Liver (tissue), 9 donors: ENCODE results near the gene MRAS. TPM values are rescaled to one million over a fixed set of nuclear protein-coding genes. Genes with fewer than 3 reads are reported as not detected.
A peak's percentile ranks its signal among the peaks of the same experiment; 100 is the strongest.

ENCODE experiments used
- DNase-seq: peaks from one replicate; pipeline ENCODE4 v3.0.0-alpha.2; 2017; ENCODE audit warnings: low spot score
- H3K27ac ChIP-seq, 2 donors: one replicate each; pipeline ENCODE4 v1.7.0; 2013; ENCODE audit warnings: inconsistent platforms in 2 of 2, low read length in 2 of 2, control low read depth in 1 of 2, low read depth in 1 of 2, mild to moderate bottlenecking in 1 of 2
- H3K27me3 ChIP-seq, 4 donors: one replicate each; pipeline versions ENCODE4 v1.6.1 to v1.7.0; 2013; ENCODE audit warnings: low read length in 3 of 4, inconsistent platforms in 1 of 4, mild to moderate bottlenecking in 1 of 4, moderate library complexity in 1 of 4; ENCODE audit not compliant: control insufficient read depth in 4 of 4, insufficient read depth in 4 of 4
- H3K36me3 ChIP-seq, 4 donors: one replicate each; pipeline versions ENCODE4 v1.6.1 to v1.7.0; 2013; ENCODE audit warnings: low read length in 3 of 4, mild to moderate bottlenecking in 3 of 4, low read depth in 1 of 4, moderate library complexity in 1 of 4; ENCODE audit not compliant: control insufficient read depth in 4 of 4, insufficient read depth in 3 of 4
- H3K4me1 ChIP-seq, 4 donors: one replicate each; pipeline versions ENCODE4 v1.6.1 to v1.7.0; 2013; ENCODE audit warnings: low read length in 3 of 4, mild to moderate bottlenecking in 3 of 4, moderate library complexity in 1 of 4; ENCODE audit not compliant: control insufficient read depth in 4 of 4, insufficient read depth in 4 of 4
- H3K4me3 ChIP-seq, 3 donors: one replicate each; pipeline versions ENCODE4 v1.6.1 to v1.7.0; 2013; ENCODE audit warnings: low read length in 3 of 3, control low read depth in 1 of 3, low read depth in 1 of 3, mild to moderate bottlenecking in 1 of 3
- H3K9ac ChIP-seq, 2 donors: one replicate each; pipeline ENCODE4 v1.7.0; 2013; ENCODE audit warnings: low read length in 2 of 2, mild to moderate bottlenecking in 2 of 2, moderate library complexity in 2 of 2, control low read depth in 1 of 2, low read depth in 1 of 2
- H3K9me3 ChIP-seq, 4 donors: one replicate each; pipeline versions ENCODE4 v1.6.1 to v1.7.0; 2013; ENCODE audit warnings: low read length in 3 of 4; ENCODE audit not compliant: control insufficient read depth in 4 of 4
- FOXA2 ChIP-seq: IDR thresholded peaks from 2 replicates; pipeline ENCODE4 v1.6.1; 2016; ENCODE audit warnings: antibody characterized with exemption
- HNF4A ChIP-seq, 2 donors: conservative IDR thresholded peaks; 2 replicates each; pipeline ENCODE4 v1.6.1; 2016; ENCODE audit warnings: antibody characterized with exemption in 2 of 2, mild to moderate bottlenecking in 2 of 2
- HNF4G ChIP-seq: IDR thresholded peaks from 2 replicates; pipeline ENCODE4 v1.6.1; 2016; ENCODE audit warnings: antibody characterized with exemption
- RAD21 ChIP-seq, 2 donors: IDR thresholded peaks; 2 replicates each; pipeline ENCODE4 v1.6.1; 2016; ENCODE audit warnings: antibody characterized with exemption in 2 of 2, mild to moderate bottlenecking in 2 of 2
- REST ChIP-seq: IDR thresholded peaks from 2 replicates; pipeline ENCODE4 v1.6.1; 2016; ENCODE audit warnings: antibody characterized with exemption, mild to moderate bottlenecking
- RXRA ChIP-seq, 2 donors: IDR thresholded peaks; 2 replicates each; pipeline ENCODE4 v1.6.1; 2017 to 2018; ENCODE audit warnings: antibody characterized with exemption in 2 of 2, mild to moderate bottlenecking in 1 of 2
- TAF1 ChIP-seq: conservative IDR thresholded peaks from 2 replicates; pipeline ENCODE4 v1.6.1; 2016; ENCODE audit warnings: antibody characterized with exemption, mild to moderate bottlenecking
- YY1 ChIP-seq: IDR thresholded peaks from 2 replicates; pipeline ENCODE4 v1.6.1; 2016; ENCODE audit warnings: antibody characterized with exemption, mild to moderate bottlenecking
- WGBS: extraction: QIAGEN DNeasy Blood & Tissue Kit; methylation state at CpG from one replicate; pipeline ENCODE4 v1.1.7; 2013; 5-methylcytosine and 5-hydroxymethylcytosine counted together
- polyA plus RNA-seq, 2 donors: library from polyadenylated mRNA; stranded (reverse) in 1 of 2; unstranded in 1 of 2; fragments of 200-250 nt in 1 of 2; fragments of >200 nt in 1 of 2; fragmentation: Nextera tagmentation in 1 of 2; extraction: Ambion mirVana in 1 of 2; gene quantifications; one replicate each; pipeline versions ENCODE4 v1.2.1 to v1.2.3, GENCODE V29; 2013 to 2015
- total RNA-seq, 2 donors: library from RNA; depleted of rRNA; stranded (reverse); fragments of >200 nt; gene quantifications; one replicate each; pipeline ENCODE4 v1.2.3, GENCODE V29; 2014
- TF ChIP-seq, protein P1 (sequence below): fragments of 150-350 bp; IDR thresholded peaks from 2 replicates; pipeline ENCODE4 v1.5.1; 2017; ENCODE audit warnings: improper control_type of control experiment, low read depth, low read length; ENCODE audit not compliant: missing input control
- TF ChIP-seq, protein P2 (sequence below): IDR thresholded peaks from 2 replicates; pipeline ENCODE4 v1.6.1; 2016; ENCODE audit warnings: antibody characterized with exemption
- donor health status: healthy.
- donor health status: healthy.
- donor health status: healthy.
- donor health status: healthy.
- donor health status: healthy.

The MRAS gene
- total RNA-seq = 1 to 10 TPM; 1.6 to 2.6 TPM
- 1 to 10 TPM; 1.6 to 2.2 TPM for polyA plus RNA-seq

DNA sequence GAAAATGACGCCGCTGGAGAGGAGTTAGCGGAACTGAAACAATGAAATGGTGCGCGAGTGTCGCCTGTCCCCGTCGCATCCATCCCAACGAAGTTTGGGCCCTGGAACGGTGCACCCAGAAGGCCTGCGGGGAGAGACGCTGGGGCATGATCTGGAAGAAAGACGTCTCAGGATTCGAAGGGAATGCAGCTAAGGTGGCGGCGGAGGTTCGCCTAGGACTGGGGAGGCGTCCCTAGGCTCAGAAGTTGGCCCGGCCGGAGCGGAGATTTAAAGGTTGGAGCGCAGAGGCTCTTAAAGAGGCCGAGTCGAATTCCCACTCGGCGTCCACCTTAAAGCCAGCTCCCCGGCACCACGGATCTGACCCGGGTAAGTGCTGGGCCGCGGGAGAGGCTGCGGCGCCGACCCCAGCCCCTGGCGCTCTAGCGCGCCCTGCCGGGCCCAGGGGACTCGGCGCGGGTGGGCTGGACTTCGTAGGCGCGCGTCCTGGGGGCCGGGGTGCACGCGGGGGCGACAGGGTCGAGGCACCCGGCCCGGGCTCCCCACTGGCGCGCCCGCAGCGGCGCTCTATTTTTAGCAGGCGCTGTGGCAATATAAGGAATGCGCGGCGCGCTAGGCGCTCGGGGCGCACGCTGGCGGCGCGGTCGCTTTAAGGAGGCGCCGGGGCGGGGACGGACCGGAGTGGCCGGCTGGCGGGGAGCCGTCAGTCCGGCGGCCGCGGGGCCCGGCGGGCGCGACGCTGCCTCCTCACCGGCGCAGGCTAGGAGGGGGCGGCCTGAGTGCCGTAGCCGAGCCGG, at the start of gene MRAS:
Gene MRAS (plus strand): TSS at position 620 of the 794 bp plus-strand sequence. CDS start 24,305 bp downstream, outside the sequence.
- Histone ChIP-seq H3K9me3 (no peaks in the 10 kb centered on the region), H3K27me3 (no peaks in the 10 kb centered on the region), H3K4me3 (peak within 1 kb of the TSS; percentile 57 to 85 (median 74)), H3K27ac (peak within 1 kb of the TSS; percentile 64 to 68), H3K36me3 (no peaks in the 10 kb centered on the region), H3K9ac (no peak within 1 kb of the TSS), H3K4me1 (peaks cover 1 to 29% (median 14%) of the 10 kb centered on the region in 4 donors)
- TF ChIP-seq YY1 = peak; percentile 28
- TF ChIP-seq TAF1 = no peak
- WGBS = under 1% methylated on average over 93 of the region's 93 CpGs
- peak; percentile 46 for DNase-seq

DNA sequence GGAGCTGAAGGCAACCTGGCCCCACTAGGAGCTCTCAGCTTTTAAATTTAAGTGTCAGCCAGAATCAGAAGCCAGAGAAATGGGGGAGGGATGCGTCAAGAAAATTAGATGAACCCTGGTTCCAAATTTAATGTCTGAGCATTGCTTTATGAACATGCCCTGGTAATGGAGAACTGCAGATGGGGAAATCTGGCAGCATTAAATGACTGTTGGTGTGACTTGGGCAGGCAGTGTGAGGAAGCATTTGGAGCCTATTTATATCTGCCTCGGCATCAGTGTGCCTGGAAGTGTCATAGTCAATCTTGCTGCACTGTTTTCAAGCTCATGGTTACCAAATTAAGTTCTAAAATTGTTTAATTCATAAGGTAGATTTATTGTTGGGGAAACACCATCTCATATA, 47.7 kb upstream of the MRAS start:
- no peak overlapping the region for H3K27ac ChIP-seq
- H3K9ac ChIP-seq = no peak overlapping the region
- no peak overlapping the region for H3K4me3 ChIP-seq
- no peak for TF ChIP-seq RXRA (IDR thresholded peaks at IDR 0.05)
- no peaks in the 10 kb centered on the region for H3K27me3 ChIP-seq
- DNase-seq = no peak
- no peaks in the 10 kb centered on the region for H3K9me3 ChIP-seq
- no peaks in the 10 kb centered on the region for H3K4me1 ChIP-seq
- peaks cover 0 to 13% (median 8%) of the 10 kb centered on the region in 4 donors for H3K36me3 ChIP-seq
- WGBS = 87% methylated on average over 2 of the region's 2 CpGs

DNA sequence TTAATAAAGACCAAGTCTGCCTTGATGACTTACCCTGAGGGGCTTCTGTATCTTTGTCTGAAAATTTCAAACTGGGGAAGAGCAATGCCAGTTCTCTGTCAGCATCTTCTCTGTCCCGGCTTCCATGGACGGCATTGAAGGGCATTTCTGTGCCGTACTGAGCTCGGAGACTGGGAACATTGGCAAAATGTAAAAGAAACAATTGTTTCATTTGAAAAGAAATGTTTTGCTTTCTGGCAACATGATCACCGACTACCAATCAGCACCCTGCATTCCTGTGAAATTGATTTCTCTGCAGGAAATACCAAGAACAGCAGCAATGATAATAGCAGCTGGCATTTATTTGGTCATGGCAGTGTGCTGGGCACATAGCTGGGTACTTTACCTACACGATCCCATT, 44.9 kb upstream of the MRAS start:
- H3K4me1 ChIP-seq = no peaks in the 10 kb centered on the region
- TF ChIP-seq HNF4G = no peak
- no peak for TF ChIP-seq YY1
- TF ChIP-seq HNF4A (conservative IDR thresholded peaks at IDR 0.05) = no peak
- TF ChIP-seq, protein P1, sequence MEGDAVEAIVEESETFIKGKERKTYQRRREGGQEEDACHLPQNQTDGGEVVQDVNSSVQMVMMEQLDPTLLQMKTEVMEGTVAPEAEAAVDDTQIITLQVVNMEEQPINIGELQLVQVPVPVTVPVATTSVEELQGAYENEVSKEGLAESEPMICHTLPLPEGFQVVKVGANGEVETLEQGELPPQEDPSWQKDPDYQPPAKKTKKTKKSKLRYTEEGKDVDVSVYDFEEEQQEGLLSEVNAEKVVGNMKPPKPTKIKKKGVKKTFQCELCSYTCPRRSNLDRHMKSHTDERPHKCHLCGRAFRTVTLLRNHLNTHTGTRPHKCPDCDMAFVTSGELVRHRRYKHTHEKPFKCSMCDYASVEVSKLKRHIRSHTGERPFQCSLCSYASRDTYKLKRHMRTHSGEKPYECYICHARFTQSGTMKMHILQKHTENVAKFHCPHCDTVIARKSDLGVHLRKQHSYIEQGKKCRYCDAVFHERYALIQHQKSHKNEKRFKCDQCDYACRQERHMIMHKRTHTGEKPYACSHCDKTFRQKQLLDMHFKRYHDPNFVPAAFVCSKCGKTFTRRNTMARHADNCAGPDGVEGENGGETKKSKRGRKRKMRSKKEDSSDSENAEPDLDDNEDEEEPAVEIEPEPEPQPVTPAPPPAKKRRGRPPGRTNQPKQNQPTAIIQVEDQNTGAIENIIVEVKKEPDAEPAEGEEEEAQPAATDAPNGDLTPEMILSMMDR = no peak
- TF ChIP-seq RAD21 (IDR thresholded peaks at IDR 0.05) = no peak
- TF ChIP-seq, protein P2, sequence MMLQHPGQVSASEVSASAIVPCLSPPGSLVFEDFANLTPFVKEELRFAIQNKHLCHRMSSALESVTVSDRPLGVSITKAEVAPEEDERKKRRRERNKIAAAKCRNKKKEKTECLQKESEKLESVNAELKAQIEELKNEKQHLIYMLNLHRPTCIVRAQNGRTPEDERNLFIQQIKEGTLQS = no peak
- WGBS = 88% methylated on average over 6 of the region's 6 CpGs

GRCh38 chr3:138307899-138308298, 40.5 kb upstream of the MRAS start:
- WGBS = 85% methylated on average over 5 of the region's 5 CpGs
- Histone ChIP-seq H3K27ac (no peak overlapping the region), H3K36me3 (no peaks in the 10 kb centered on the region), H3K27me3 (no peaks in the 10 kb centered on the region), H3K9ac (no peak overlapping the region), H3K4me1 (no peaks in the 10 kb centered on the region), H3K4me3 (no peak overlapping the region), H3K9me3 (peaks cover 5 to 18% (median 12%) of the 10 kb centered on the region in 4 donors)
- no peak for TF ChIP-seq YY1
- no peak for TF ChIP-seq REST
- no peak for TF ChIP-seq HNF4A (conservative IDR thresholded peaks at IDR 0.05)
- TF ChIP-seq RXRA (IDR thresholded peaks at IDR 0.05) = no peak
- TF ChIP-seq, protein P2 = no peak
- no peak for TF ChIP-seq FOXA2
- no peak for DNase-seq

More for the DNA sequence above, 44.9 kb upstream of the MRAS start:
- Histone ChIP-seq H3K4me3 (no peak overlapping the region), H3K9me3 (peaks cover 0 to 11% (median 9%) of the 10 kb centered on the region in 4 donors), H3K27me3 (no peaks in the 10 kb centered on the region), H3K9ac (no peak overlapping the region), H3K27ac (no peak overlapping the region), H3K36me3 (no peaks in the 10 kb centered on the region)
- no peak for DNase-seq
